Measurements from ENCODE around the gene ERICH6B. TPM values are rescaled to one million over a fixed set of nuclear protein-coding genes. Genes with fewer than 3 reads are reported as not detected.

Gene ERICH6B
- total and polyA plus RNA-seq, 10 of the 15 experiments (the other 5 are each of a cell fraction or from before 2014, with no cell fraction given), result 0.27 to 0.75 (median 0.33) TPM; not detected in 7

GRCh38 chr13:45541806-45542205, 73.7 kb downstream of the ERICH6B start:
- in situ Hi-C loops (cut with MboI), result loop anchor here (10.0 kb wide), 1 partner anchor 183 kb away; no protein-coding TSS in a partner anchor
- no peak for ATAC-seq
- Histone ChIP-seq H3K79me2 (ENCODE audit: control insufficient read depth, insufficient read depth, low read length) (no peaks in the 10 kb centered on the region), H3K9ac (ENCODE audit: control insufficient read depth, insufficient read depth, low read length) (no peak overlapping the region), H3K4me3 (no peak overlapping the region), H3K4me1 (ENCODE audit: control insufficient read depth, insufficient read depth, low read length) (no peaks in the 10 kb centered on the region), H2AFZ (ENCODE audit: control insufficient read depth, low read depth, low read length) (no peak overlapping the region), H4K20me1 (ENCODE audit: control insufficient read depth, insufficient read depth) (no peaks in the 10 kb centered on the region), H3K27ac (ENCODE audit: control insufficient read depth, insufficient read depth) (no peak overlapping the region), H3K4me2 (ENCODE audit: control insufficient read depth, insufficient read depth) (no peak overlapping the region), H3K9me3 (replicated peaks; ENCODE audit: control insufficient read depth, insufficient read depth, low read length) (no peaks in the 10 kb centered on the region), H3K27me3 (replicated peaks in 1 of 2; ENCODE audit: control insufficient read depth in 2 of 2, insufficient read depth in 2 of 2, low read length in 1 of 2) (no peaks in the 10 kb centered on the region), H3K36me3 (ENCODE audit: control insufficient read depth in 2 of 2, insufficient read depth in 2 of 2, low read length in 1 of 2) (no peaks in the 10 kb centered on the region; a peak in 2 of 4 replicates)
- intact Hi-C loops (cut with micrococcal nuclease; ENCODE audit: unreplicated experiment), result no loop called here
- CTCF ChIA-PET, result no interaction called here
- WGBS (ENCODE audit: insufficient coverage, insufficient replicate concordance, low lambda C conversion rate, missing lambda C conversion rate), result 79% methylated on average over 11 of the region's 11 CpGs
- BruUV-seq (replicated peaks), result no TSS peak
- DNase-seq (ENCODE audit: low read depth, low spot score), result no peak
- no peak for FAIRE-seq
- SMC1A ChIA-PET (ENCODE audit: uncharacterized antibody, unreplicated experiment), result no interaction called here
- RAD21 ChIA-PET (ENCODE audit: unreplicated experiment), result no interaction called here
- no peak for TF ChIP-seq CBFB (IDR thresholded peaks at IDR 0.05; ENCODE audit: low read depth)
- POLR2A ChIA-PET, result no interaction called here

DNA sequence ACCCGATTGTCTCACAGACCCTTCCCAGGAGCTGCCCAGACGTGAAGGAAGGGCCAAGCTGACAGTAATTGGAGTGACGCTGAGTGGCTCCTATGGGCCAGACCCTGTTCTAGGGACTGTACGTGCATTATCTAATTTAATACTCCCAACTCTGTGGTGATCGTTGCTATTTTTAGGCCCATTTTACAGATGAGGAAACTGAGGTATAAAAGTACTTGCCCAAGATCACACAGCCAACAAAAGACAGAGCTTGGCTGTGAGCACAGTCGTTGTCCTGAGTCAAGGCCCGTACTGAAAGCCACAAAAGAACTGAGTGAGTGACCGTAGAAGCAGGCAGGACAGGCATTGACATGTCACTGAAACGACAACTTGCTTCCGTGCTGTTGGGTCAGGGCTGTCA, 74.7 kb downstream of the ERICH6B start:
- Histone ChIP-seq H3K9ac (ENCODE audit: control insufficient read depth, insufficient read depth, low read length) (no peak overlapping the region), H3K36me3 (ENCODE audit: control insufficient read depth in 2 of 2, insufficient read depth in 2 of 2, low read length in 1 of 2) (peaks cover 0 to 3% of the 10 kb centered on the region in 2 experiments; a peak in 2 of 4 replicates), H3K4me3 (no peak overlapping the region), H3K27me3 (replicated peaks in 1 of 2; ENCODE audit: control insufficient read depth in 2 of 2, insufficient read depth in 2 of 2, low read length in 1 of 2) (no peaks in the 10 kb centered on the region), H4K20me1 (ENCODE audit: control insufficient read depth, insufficient read depth) (no peaks in the 10 kb centered on the region), H2AFZ (ENCODE audit: control insufficient read depth, low read depth, low read length) (no peak overlapping the region), H3K79me2 (ENCODE audit: control insufficient read depth, insufficient read depth, low read length) (no peaks in the 10 kb centered on the region), H3K4me2 (ENCODE audit: control insufficient read depth, insufficient read depth) (no peak overlapping the region), H3K27ac (ENCODE audit: control insufficient read depth, insufficient read depth) (no peak overlapping the region), H3K4me1 (ENCODE audit: control insufficient read depth, insufficient read depth, low read length) (no peaks in the 10 kb centered on the region), H3K9me3 (replicated peaks; ENCODE audit: control insufficient read depth, insufficient read depth, low read length) (no peaks in the 10 kb centered on the region)
- intact Hi-C loops (cut with micrococcal nuclease; ENCODE audit: unreplicated experiment), result no loop called here
- no peak for FAIRE-seq
- in situ Hi-C loops (cut with MboI), result loop anchor here (10.0 kb wide), 1 partner anchor 184 kb away; no protein-coding TSS in a partner anchor
- POLR2A ChIA-PET, result no interaction called here
- CTCF ChIA-PET, result interaction anchor here (0.7 kb wide), 1 partner anchor 472 kb away, joined by 3 read pairs; no protein-coding TSS in a partner anchor
- BruUV-seq (replicated peaks), result no TSS peak
- TF ChIP-seq PAX5 (IDR thresholded peaks at IDR 0.05; ENCODE audit: borderline replicate concordance, low read depth, low read length) (no peak), ASH2L (IDR thresholded peaks at IDR 0.05; ENCODE audit: borderline replicate concordance, low read depth) (no peak), TBL1XR1 (IDR thresholded peaks at IDR 0.05; ENCODE audit: low read depth, low read length) (no peak), FOXM1 (IDR thresholded peaks at IDR 0.05; ENCODE audit: low read depth, low read length) (no peak), ZNF24 (IDR thresholded peaks at IDR 0.05) (no peak), JUND (IDR thresholded peaks at IDR 0.05; ENCODE audit: low read depth, low read length) (no peak)
- DNase-seq (ENCODE audit: low read depth, low spot score), result no peak
- WGBS (ENCODE audit: insufficient coverage, insufficient replicate concordance, low lambda C conversion rate, missing lambda C conversion rate), result 55% methylated on average over 10 of the region's 10 CpGs
- ATAC-seq, result no peak
- RAD21 ChIA-PET (ENCODE audit: unreplicated experiment), result no interaction called here
- SMC1A ChIA-PET (ENCODE audit: uncharacterized antibody, unreplicated experiment), result no interaction called here
